A549 (cell line): ENCODE data around the gene INKA2. TPM values are rescaled to one million over a fixed set of nuclear protein-coding genes. Genes with fewer than 3 reads are reported as not detected.

Source experiments
- ATAC-seq, 2 experiments: fragments of 200-7000 bp in 1 of 2; fragments of >200 bp in 1 of 2; cut with Nextera tagmentation in 1 of 2; cut with Tn5 transposase in 1 of 2; 3 replicates each; pipeline versions ENCODE4 v1.8.0 to v1.9.1; 2018 to 2020; ENCODE audit warnings: mild to moderate bottlenecking in 1 of 2, moderate library complexity in 1 of 2
- CTCF ChIA-PET: fragments of 300-600 bp; sonication (Branson Sonifier 250); formaldehyde crosslinking; extraction: SDS; loops from one replicate; lab custom pipeline; 2021; ENCODE audit warnings: antibody characterized with exemption, inconsistent platforms; lab: Yijun Ruan, JAX
- POLR2A ChIA-PET: fragments of 350-600 bp; formaldehyde crosslinking; extraction: SDS; loops from one replicate; lab custom pipeline; 2021; ENCODE audit warnings: antibody characterized with exemption, inconsistent platforms; lab: Yijun Ruan, JAX
- DNase-seq, 2 experiments: peaks; one replicate each; pipeline versions ENCODE4 v3.0.0 to v3.0.0-alpha.2; 2011 to 2016; ENCODE audit warnings: low read depth in 1 of 2, low spot score in 1 of 2
- FAIRE-seq: peaks from 2 replicates; lab custom pipeline; 2011; peaks lifted over from hg19 to GRCh38; lab: Jason Lieb, UNC
- H3K27ac ChIP-seq, 2 experiments: fragments of >200 bp; sonication (Bioruptor Twin); formaldehyde crosslinking; 3 replicates each; pipeline ENCODE4 v1.5.1; 2016 to 2017
- H3K4me1 ChIP-seq: fragments of >200 bp; sonication (Bioruptor Twin); formaldehyde crosslinking; 3 replicates; pipeline ENCODE4 v1.6.1; 2016
- H3K4me2 ChIP-seq: fragments of >200 bp; sonication (Bioruptor Twin); formaldehyde crosslinking; 3 replicates; pipeline ENCODE4 v1.6.1; 2016
- H3K4me3 ChIP-seq: fragments of >200 bp; sonication (Bioruptor Twin); formaldehyde crosslinking; 3 replicates; pipeline ENCODE4 v1.5.1; 2016
- H3K9me3 ChIP-seq: fragments of >200 bp; sonication (Bioruptor Twin); formaldehyde crosslinking; 3 replicates; pipeline ENCODE4 v1.6.1; 2016
- BHLHE40 ChIP-seq: IDR thresholded peaks from 2 replicates; pipeline ENCODE4 v1.6.1; 2012; ENCODE audit warnings: low read depth, low read length, inconsistent platforms
- CEBPB ChIP-seq, 2 experiments: fragments of >200 bp in 1 of 2; sonication (Bioruptor Twin) in 1 of 2; formaldehyde crosslinking in 1 of 2; IDR thresholded peaks; 2 replicates each; pipeline ENCODE4 v1.6.1; 2012 to 2016
- CHD2 ChIP-seq: fragments of 150-350 bp; IDR thresholded peaks from 2 replicates; pipeline ENCODE4 v1.6.1; 2014; ENCODE audit warnings: low read length; ENCODE audit not compliant: partially characterized antibody
- EHF ChIP-seq: fragments of 250-450 bp; sonication (Bioruptor Pico); IDR thresholded peaks from 2 replicates; pipeline ENCODE4 v1.5.0; 2020; ENCODE audit warnings: mild to moderate bottlenecking
- HOXB5 ChIP-seq: fragments of 250-450 bp; sonication (Bioruptor Pico); IDR thresholded peaks from 2 replicates; pipeline ENCODE4 v1.5.0; 2020; ENCODE audit warnings: mild to moderate bottlenecking, moderate library complexity
- JUN ChIP-seq, 2 experiments: fragments of >200 bp; sonication (Bioruptor Twin); formaldehyde crosslinking; IDR thresholded peaks; 2 replicates in 1 of 2; 3 replicates in 1 of 2; pipeline ENCODE4 v1.6.1; 2016 to 2017
- KDM1A ChIP-seq: fragments of 200-600 bp; sonication (generic); IDR thresholded peaks from 2 replicates; pipeline ENCODE4 v1.6.1; 2016; ENCODE audit warnings: low read depth, mild to moderate bottlenecking
- MAZ ChIP-seq: fragments of 150-350 bp; IDR thresholded peaks from 2 replicates; pipeline ENCODE4 v1.6.1; 2014; ENCODE audit warnings: antibody characterized with exemption, low read depth, low read length, borderline replicate concordance
- NFE2L2 ChIP-seq: fragments of 150-350 bp; conservative IDR thresholded peaks from 2 replicates; pipeline ENCODE4 v1.6.1; 2014; ENCODE audit warnings: low read length
- NPAS2 ChIP-seq: fragments of 250-450 bp; sonication (Bioruptor Pico); IDR thresholded peaks from 2 replicates; pipeline ENCODE4 v1.8.0; 2022; ENCODE audit warnings: mild to moderate bottlenecking, moderate library complexity, borderline replicate concordance
- PHF8 ChIP-seq: fragments of 200-600 bp; sonication (generic); IDR thresholded peaks from 2 replicates; pipeline ENCODE4 v1.6.1; 2016; ENCODE audit warnings: low read depth, mild to moderate bottlenecking, antibody characterized with exemption, moderate library complexity, borderline replicate concordance
- RARB ChIP-seq: fragments of 250-450 bp; sonication (Bioruptor Pico); IDR thresholded peaks from 2 replicates; pipeline ENCODE4 v1.8.0; 2021; ENCODE audit warnings: mild to moderate bottlenecking, moderate library complexity
- SMC3 ChIP-seq: fragments of >200 bp; sonication (Bioruptor Twin); formaldehyde crosslinking; IDR thresholded peaks from 3 replicates; pipeline ENCODE4 v1.6.1; 2018; ENCODE audit warnings: inconsistent platforms
- SREBF2 ChIP-seq: fragments of 450-650 bp; IDR thresholded peaks from 2 replicates; pipeline ENCODE4 v1.6.1; 2014; ENCODE audit warnings: mild to moderate bottlenecking, moderate library complexity
- TP53 ChIP-seq: fragments of 250-450 bp; sonication (Bioruptor Pico); IDR thresholded peaks from 2 replicates; pipeline ENCODE4 v1.5.0; 2021; ENCODE audit warnings: mild to moderate bottlenecking, moderate library complexity
- ZC3H11A ChIP-seq: fragments of 450-650 bp; IDR thresholded peaks from 2 replicates; pipeline ENCODE4 v1.6.1; 2014; ENCODE audit warnings: antibody characterized with exemption, mild to moderate bottlenecking
- ZFP36 ChIP-seq: fragments of 450-650 bp; IDR thresholded peaks from 2 replicates; pipeline ENCODE4 v1.6.1; 2014; ENCODE audit warnings: borderline replicate concordance; ENCODE audit not compliant: partially characterized antibody
- WGBS: methylation state at CpG from one replicate; pipeline ENCODE4 v1.1.6; 2017; ENCODE audit errors: missing lambda C conversion rate; 5-methylcytosine and 5-hydroxymethylcytosine counted together
- polyA plus RNA-seq, 4 experiments: library from polyadenylated mRNA; depleted of rRNA in 3 of 4; stranded (reverse); fragments of >200 nt; fragmentation: RNase III in 1 of 4; extraction: RNeasy Plus Mini Kit Qiagen cat#74134 plus additional on column Dnase treatment in 1 of 4; gene quantifications; 2 replicates in 3 of 4; 3 replicates in 1 of 4; pipeline ENCODE4 v1.2.3, GENCODE V29; 2011 to 2017
- TF ChIP-seq, protein P1 (sequence below): IDR thresholded peaks from 2 replicates; pipeline ENCODE4 v1.6.1; 2012
- TF ChIP-seq, protein P2 (sequence below): fragments of 200-600 bp; sonication (generic); IDR thresholded peaks from 2 replicates; pipeline ENCODE4 v1.6.1; 2016; ENCODE audit warnings: antibody characterized with exemption, mild to moderate bottlenecking, moderate library complexity
- TF ChIP-seq, protein P3 (sequence below): fragments of 250-450 bp; sonication (Bioruptor Pico); IDR thresholded peaks from 2 replicates; pipeline ENCODE4 v1.5.0; 2020; ENCODE audit warnings: low read depth, mild to moderate bottlenecking, moderate library complexity
- TF ChIP-seq, protein P4 (sequence below): fragments of >200 bp; sonication (Bioruptor Twin); formaldehyde crosslinking; IDR thresholded peaks from 3 replicates; pipeline ENCODE4 v1.5.1; 2016

The INKA2 gene
- polyA plus RNA-seq, 2 of the 4 experiments (the other 2 are of a cell fraction) = 1.2 to 1.3 TPM

DNA sequence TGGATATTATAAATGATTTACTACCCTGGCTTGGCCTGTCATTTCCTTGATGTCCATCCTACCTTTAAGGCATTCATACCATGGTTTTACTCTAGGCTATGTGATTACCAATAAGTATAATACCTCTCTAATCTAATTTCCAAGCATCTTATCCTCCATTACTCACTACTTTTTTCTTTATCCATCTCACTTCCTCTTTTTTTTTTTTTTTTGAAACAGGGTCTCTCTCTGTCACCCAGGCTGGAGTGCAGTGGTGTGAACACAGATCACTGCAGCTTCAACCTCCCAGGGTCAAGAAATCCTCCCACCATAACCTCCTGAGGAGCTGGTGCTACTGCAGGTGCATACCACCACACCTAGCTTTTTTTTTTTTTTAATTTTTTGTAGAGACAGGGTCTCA lies 39.9 kb downstream of the INKA2 start:
- ATAC-seq (no peak), FAIRE-seq (no peak), DNase-seq (no peak)
- no peaks in the 10 kb centered on the region for H3K9me3 ChIP-seq
- ChIA-PET POLR2A (no interaction called here), CTCF (interaction anchor here (1.0 to 1.3 kb wide), 2 partner anchors 15 to 48 kb away, joined by 4 read pairs; no protein-coding TSS in a partner anchor)
- H3K4me2 ChIP-seq = no peak overlapping the region
- TF ChIP-seq NPAS2 = no peak
- TF ChIP-seq, protein P1, sequence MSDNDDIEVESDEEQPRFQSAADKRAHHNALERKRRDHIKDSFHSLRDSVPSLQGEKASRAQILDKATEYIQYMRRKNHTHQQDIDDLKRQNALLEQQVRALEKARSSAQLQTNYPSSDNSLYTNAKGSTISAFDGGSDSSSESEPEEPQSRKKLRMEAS = no peak
- TF ChIP-seq NFE2L2 = no peak
- TF ChIP-seq TP53 (CRISPR knock-in tag) = no peak
- no peak for TF ChIP-seq ZC3H11A
- H3K4me3 ChIP-seq = no peak overlapping the region
- H3K27ac ChIP-seq = no peak overlapping the region
- no peaks in the 10 kb centered on the region for H3K4me1 ChIP-seq

DNA sequence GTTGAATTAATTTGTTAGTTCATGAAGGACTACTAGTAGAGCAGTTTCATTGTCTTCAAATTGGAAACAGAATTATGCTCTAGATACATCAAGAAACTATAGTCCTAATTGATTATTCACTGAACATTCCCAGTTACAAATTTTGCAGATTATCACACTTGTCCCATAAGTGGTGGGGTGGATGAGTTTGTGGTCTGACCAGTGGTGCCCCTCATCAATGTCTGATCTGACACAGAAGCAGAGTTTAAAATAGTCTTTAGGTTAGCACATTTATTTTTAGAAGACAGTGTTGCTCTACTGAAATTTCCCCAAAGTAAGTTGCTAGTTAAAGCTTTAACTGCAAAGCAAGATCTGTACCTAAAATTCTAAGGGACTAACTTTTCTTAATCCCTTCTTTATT lies 42.9 kb downstream of the INKA2 start:
- TF ChIP-seq EHF (CRISPR knock-in tag) (no peak), KDM1A (no peak), HOXB5 (CRISPR knock-in tag) (no peak), SREBF2 (no peak), SMC3 (no peak)
- TF ChIP-seq, protein P2, sequence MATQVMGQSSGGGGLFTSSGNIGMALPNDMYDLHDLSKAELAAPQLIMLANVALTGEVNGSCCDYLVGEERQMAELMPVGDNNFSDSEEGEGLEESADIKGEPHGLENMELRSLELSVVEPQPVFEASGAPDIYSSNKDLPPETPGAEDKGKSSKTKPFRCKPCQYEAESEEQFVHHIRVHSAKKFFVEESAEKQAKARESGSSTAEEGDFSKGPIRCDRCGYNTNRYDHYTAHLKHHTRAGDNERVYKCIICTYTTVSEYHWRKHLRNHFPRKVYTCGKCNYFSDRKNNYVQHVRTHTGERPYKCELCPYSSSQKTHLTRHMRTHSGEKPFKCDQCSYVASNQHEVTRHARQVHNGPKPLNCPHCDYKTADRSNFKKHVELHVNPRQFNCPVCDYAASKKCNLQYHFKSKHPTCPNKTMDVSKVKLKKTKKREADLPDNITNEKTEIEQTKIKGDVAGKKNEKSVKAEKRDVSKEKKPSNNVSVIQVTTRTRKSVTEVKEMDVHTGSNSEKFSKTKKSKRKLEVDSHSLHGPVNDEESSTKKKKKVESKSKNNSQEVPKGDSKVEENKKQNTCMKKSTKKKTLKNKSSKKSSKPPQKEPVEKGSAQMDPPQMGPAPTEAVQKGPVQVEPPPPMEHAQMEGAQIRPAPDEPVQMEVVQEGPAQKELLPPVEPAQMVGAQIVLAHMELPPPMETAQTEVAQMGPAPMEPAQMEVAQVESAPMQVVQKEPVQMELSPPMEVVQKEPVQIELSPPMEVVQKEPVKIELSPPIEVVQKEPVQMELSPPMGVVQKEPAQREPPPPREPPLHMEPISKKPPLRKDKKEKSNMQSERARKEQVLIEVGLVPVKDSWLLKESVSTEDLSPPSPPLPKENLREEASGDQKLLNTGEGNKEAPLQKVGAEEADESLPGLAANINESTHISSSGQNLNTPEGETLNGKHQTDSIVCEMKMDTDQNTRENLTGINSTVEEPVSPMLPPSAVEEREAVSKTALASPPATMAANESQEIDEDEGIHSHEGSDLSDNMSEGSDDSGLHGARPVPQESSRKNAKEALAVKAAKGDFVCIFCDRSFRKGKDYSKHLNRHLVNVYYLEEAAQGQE = no peak
- POLR2A ChIA-PET = no interaction called here

DNA sequence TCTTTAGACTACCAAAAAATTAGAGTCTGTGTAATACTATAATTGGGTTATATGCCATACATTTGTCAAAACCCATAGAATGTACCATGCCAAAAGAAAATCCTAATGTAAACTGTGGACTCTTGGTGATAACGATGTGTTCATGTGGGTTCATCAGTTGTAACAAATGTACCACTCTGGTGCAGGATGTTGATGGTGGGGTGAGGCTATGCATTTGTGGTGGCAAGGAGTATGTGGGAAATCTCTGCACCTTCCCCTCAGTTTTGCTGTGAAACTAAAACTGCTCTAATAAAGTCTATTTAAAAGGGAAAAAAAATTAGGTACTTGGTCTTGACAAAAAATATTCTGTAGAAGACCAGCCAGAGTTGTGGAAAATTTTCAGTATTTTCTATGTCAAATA lies 43.4 kb downstream of the INKA2 start:
- DNase-seq (no peak), FAIRE-seq (no peak), ATAC-seq (no peak)
- no peak for TF ChIP-seq CHD2
- WGBS = 43% methylated on average over 1 of the region's 1 CpG
- H3K27ac ChIP-seq = no peak overlapping the region
- H3K9me3 ChIP-seq = no peaks in the 10 kb centered on the region
- H3K4me2 ChIP-seq = no peak overlapping the region
- no peaks in the 10 kb centered on the region for H3K4me1 ChIP-seq
- no peak overlapping the region for H3K4me3 ChIP-seq
- POLR2A ChIA-PET = no interaction called here
- CTCF ChIA-PET = no interaction called here

More for the DNA sequence above, 42.9 kb downstream of the INKA2 start:
- Histone ChIP-seq H3K4me1 (no peaks in the 10 kb centered on the region), H3K4me3 (no peak overlapping the region), H3K27ac (no peak overlapping the region), H3K4me2 (no peak overlapping the region), H3K9me3 (no peaks in the 10 kb centered on the region)
- CTCF ChIA-PET = no interaction called here
- DNase-seq (no peak), ATAC-seq (no peak), FAIRE-seq (no peak)

DNA sequence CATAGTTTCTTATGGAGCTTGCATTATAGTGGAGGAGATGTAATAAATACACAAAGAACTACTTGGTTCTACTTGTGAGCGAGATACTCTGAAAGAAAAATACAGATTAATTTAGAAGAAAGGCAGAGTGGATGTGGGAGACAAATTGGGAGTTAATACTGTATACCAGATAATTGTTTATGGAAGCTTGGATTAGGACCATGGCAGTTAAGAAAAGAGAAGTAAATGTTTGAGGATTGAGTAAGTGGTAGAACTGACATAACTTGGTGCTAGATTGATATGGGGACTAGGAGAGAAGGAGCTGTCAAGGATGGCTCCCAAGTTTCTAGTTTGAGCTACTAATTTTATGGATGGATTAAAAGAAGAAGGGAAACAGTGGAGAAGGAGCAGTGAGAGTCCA lies 47.3 kb downstream of the INKA2 start:
- Histone ChIP-seq H3K4me3 (no peak overlapping the region), H3K4me1 (peaks cover 4% of the 10 kb centered on the region; the same call in 1 of the 3 replicates), H3K9me3 (no peaks in the 10 kb centered on the region), H3K27ac (no peak overlapping the region), H3K4me2 (no peak overlapping the region)
- no peak for ATAC-seq
- CTCF ChIA-PET = interaction anchor here (1.2 kb wide), 1 partner anchor 78 kb away, joined by 3 read pairs; no protein-coding TSS in a partner anchor
- no peak for DNase-seq
- TF ChIP-seq RARB = no peak
- no peak for TF ChIP-seq JUN (IDR thresholded peaks at IDR 0.05)
- TF ChIP-seq, protein P1 = no peak
- TF ChIP-seq MAZ = no peak
- TF ChIP-seq, protein P2 = no peak
- TF ChIP-seq, protein P3, sequence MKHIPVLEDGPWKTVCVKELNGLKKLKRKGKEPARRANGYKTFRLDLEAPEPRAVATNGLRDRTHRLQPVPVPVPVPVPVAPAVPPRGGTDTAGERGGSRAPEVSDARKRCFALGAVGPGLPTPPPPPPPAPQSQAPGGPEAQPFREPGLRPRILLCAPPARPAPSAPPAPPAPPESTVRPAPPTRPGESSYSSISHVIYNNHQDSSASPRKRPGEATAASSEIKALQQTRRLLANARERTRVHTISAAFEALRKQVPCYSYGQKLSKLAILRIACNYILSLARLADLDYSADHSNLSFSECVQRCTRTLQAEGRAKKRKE (CRISPR knock-in tag) = no peak
- no peak for TF ChIP-seq PHF8
- TF ChIP-seq CEBPB (IDR thresholded peaks at IDR 0.05) = no peak
- TF ChIP-seq, protein P4, sequence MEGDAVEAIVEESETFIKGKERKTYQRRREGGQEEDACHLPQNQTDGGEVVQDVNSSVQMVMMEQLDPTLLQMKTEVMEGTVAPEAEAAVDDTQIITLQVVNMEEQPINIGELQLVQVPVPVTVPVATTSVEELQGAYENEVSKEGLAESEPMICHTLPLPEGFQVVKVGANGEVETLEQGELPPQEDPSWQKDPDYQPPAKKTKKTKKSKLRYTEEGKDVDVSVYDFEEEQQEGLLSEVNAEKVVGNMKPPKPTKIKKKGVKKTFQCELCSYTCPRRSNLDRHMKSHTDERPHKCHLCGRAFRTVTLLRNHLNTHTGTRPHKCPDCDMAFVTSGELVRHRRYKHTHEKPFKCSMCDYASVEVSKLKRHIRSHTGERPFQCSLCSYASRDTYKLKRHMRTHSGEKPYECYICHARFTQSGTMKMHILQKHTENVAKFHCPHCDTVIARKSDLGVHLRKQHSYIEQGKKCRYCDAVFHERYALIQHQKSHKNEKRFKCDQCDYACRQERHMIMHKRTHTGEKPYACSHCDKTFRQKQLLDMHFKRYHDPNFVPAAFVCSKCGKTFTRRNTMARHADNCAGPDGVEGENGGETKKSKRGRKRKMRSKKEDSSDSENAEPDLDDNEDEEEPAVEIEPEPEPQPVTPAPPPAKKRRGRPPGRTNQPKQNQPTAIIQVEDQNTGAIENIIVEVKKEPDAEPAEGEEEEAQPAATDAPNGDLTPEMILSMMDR = no peak
- TF ChIP-seq ZFP36 = no peak
- TF ChIP-seq BHLHE40 = no peak
- 86% methylated on average over 1 of the region's 1 CpG for WGBS
- FAIRE-seq = no peak
- POLR2A ChIA-PET = no interaction called here
